K562 (cell line): ENCODE measurements around the gene JMJD1C. TPM values are rescaled to one million over a fixed set of nuclear protein-coding genes. Genes with fewer than 3 reads are reported as not detected.

Experiments used
- ATAC-seq: fragments of 200-7000 bp; cut with Tn5 transposase; 3 replicates; pipeline ENCODE4 v1.9.1; 2020; ENCODE audit warnings: moderate library complexity
- BruUV-seq: library from RNA; stranded (reverse); fragments of 400-500 nt; replicated peaks from 2 replicates; lab custom pipeline; 2021; lab: Mats Ljungman, UMichigan
- CTCF ChIA-PET: fragments of 300-600 bp; formaldehyde crosslinking; extraction: SDS; loops from one replicate; lab custom pipeline; 2021; ENCODE audit warnings: low intra/inter-chr PET ratio; lab: Yijun Ruan, JAX
- POLR2A ChIA-PET: fragments of 300-600, 350-650 bp; sonication (Branson Sonifier 250); formaldehyde crosslinking; extraction: SDS; loops from one replicate; lab custom pipeline; 2021; ENCODE audit warnings: antibody characterized with exemption, inconsistent platforms; lab: Yijun Ruan, JAX
- DNase-seq, 4 experiments: peaks; one replicate each; pipeline versions ENCODE4 v3.0.0 to v3.0.0-alpha.2; 2011 to 2018; ENCODE audit warnings: low spot score in 3 of 4, mixed read lengths in 3 of 4; ENCODE audit errors: extremely low read depth in 1 of 4
- FAIRE-seq: peaks from 2 replicates; lab custom pipeline; 2011; peaks lifted over from hg19 to GRCh38; lab: Jason Lieb, UNC
- H2AFZ ChIP-seq: 2 replicates; pipeline ENCODE4 v1.6.0; 2011; ENCODE audit warnings: low read depth, low read length, control low read depth, inconsistent platforms
- H3K27ac ChIP-seq: fragments of 200-600 bp; 3 replicates; pipeline ENCODE4 v1.8.0; 2011; ENCODE audit warnings: low read depth, mild to moderate bottlenecking, control low read depth, inconsistent platforms, low read length, moderate library complexity, mixed read lengths; ENCODE audit errors: extremely low read depth
- H3K27me3 ChIP-seq, 2 experiments: fragments of 300-600 bp in 1 of 2; 2 replicates in 1 of 2; 3 replicates in 1 of 2; pipeline versions ENCODE4 v1.6.0 to v1.8.0; 2011; ENCODE audit warnings: inconsistent platforms in 2 of 2, low read length in 2 of 2, mild to moderate bottlenecking in 1 of 2, mixed read lengths in 1 of 2, moderate library complexity in 1 of 2; ENCODE audit not compliant: control insufficient read depth in 2 of 2, insufficient read depth in 2 of 2
- H3K36me3 ChIP-seq: fragments of 300-600 bp; 3 replicates; pipeline ENCODE4 v1.8.0; 2011; ENCODE audit warnings: mild to moderate bottlenecking, low read length, inconsistent platforms; ENCODE audit not compliant: control insufficient read depth, insufficient read depth
- H3K4me1 ChIP-seq, 2 experiments: fragments of 200-600 bp in 1 of 2; replicated peaks in 1 of 2; 2 replicates in 1 of 2; 3 replicates in 1 of 2; pipeline versions ENCODE4 v1.5.1 to v1.8.0; 2011; ENCODE audit warnings: inconsistent platforms in 2 of 2, low read length in 2 of 2, mild to moderate bottlenecking in 1 of 2, mixed read lengths in 1 of 2, moderate library complexity in 1 of 2; ENCODE audit not compliant: control insufficient read depth in 2 of 2, insufficient read depth in 2 of 2
- H3K4me2 ChIP-seq: 2 replicates; pipeline ENCODE4 v1.6.1; 2011; ENCODE audit warnings: low read length, control low read depth, inconsistent platforms, mixed read lengths; ENCODE audit not compliant: insufficient read depth
- H3K4me3 ChIP-seq: fragments of 200-600 bp; sonication (generic), shearing (Covaris generic); 2 replicates; pipeline ENCODE4 v1.5.1; 2016; ENCODE audit warnings: control low read depth, inconsistent platforms
- H3K79me2 ChIP-seq: fragments of 200-600 bp; 3 replicates; pipeline ENCODE4 v1.8.0; 2011; ENCODE audit warnings: low read length, inconsistent platforms; ENCODE audit not compliant: control insufficient read depth, insufficient read depth
- H3K9ac ChIP-seq, 2 experiments: 2 replicates each; pipeline versions ENCODE4 v1.6.0 to v1.6.1; 2011; ENCODE audit warnings: low read depth in 2 of 2, low read length in 2 of 2, control low read depth in 1 of 2, inconsistent platforms in 1 of 2, mild to moderate bottlenecking in 1 of 2, mixed read lengths in 1 of 2; ENCODE audit not compliant: insufficient read depth in 1 of 2
- H3K9me1 ChIP-seq: one replicate; pipeline ENCODE4 v1.6.0; 2011; ENCODE audit warnings: inconsistent platforms, mild to moderate bottlenecking, low read length, moderate library complexity; ENCODE audit not compliant: control insufficient read depth, insufficient read depth
- H3K9me3 ChIP-seq: replicated peaks from 2 replicates; pipeline ENCODE4 v1.5.1; 2011; ENCODE audit warnings: low read depth, low read length, inconsistent platforms; ENCODE audit not compliant: control insufficient read depth, insufficient read depth
- H4K20me1 ChIP-seq: replicated peaks from 2 replicates; pipeline ENCODE4 v1.6.1; 2011; ENCODE audit warnings: low read length, inconsistent platforms, mixed read lengths; ENCODE audit not compliant: control insufficient read depth, insufficient read depth
- MIER1 ChIP-seq: fragments of 450-650 bp; IDR thresholded peaks from 2 replicates; pipeline ENCODE4 v1.6.1; 2016; ENCODE audit warnings: antibody characterized with exemption, mild to moderate bottlenecking, low read depth
- NELFE ChIP-seq: IDR thresholded peaks from 2 replicates; pipeline ENCODE4 v1.6.1; 2011; ENCODE audit warnings: mild to moderate bottlenecking; ENCODE audit not compliant: insufficient read depth, insufficient read length
- PRDM10 ChIP-seq: fragments of 450-650 bp; IDR thresholded peaks from 2 replicates; pipeline ENCODE4 v1.6.1; 2018; ENCODE audit not compliant: partially characterized antibody
- U2AF1 ChIP-seq: fragments of 200-400 bp; formaldehyde crosslinking; optimal IDR thresholded peaks from 2 replicates; pipeline ENCODE3; 2017; ENCODE audit warnings: mild to moderate bottlenecking, low read depth, low read length, moderate library complexity
- USF2 ChIP-seq: sonication (generic); formaldehyde crosslinking; IDR thresholded peaks from 2 replicates; pipeline ENCODE4 v1.5.0; 2020; ENCODE audit warnings: missing genetic modification reagents
- WGBS: fragments of 100-300 bp; shearing (Covaris generic); methylation state at CpG from one replicate; pipeline ENCODE4 v1.1.6; 2016; ENCODE audit warnings: low coverage, mixed read lengths; ENCODE audit not compliant: insufficient coverage; ENCODE audit errors: missing lambda C conversion rate; 5-methylcytosine and 5-hydroxymethylcytosine counted together
- in situ Hi-C: fragments of 300-500 bp; cut with MboI; formaldehyde crosslinking; loops from 4 replicates; pipeline ENCODE4 v1.15.0; 2018; ENCODE audit warnings: inconsistent platforms, mixed read lengths
- intact Hi-C: fragments of 100-400 bp; cut with micrococcal nuclease; formaldehyde crosslinking; loops from 2 replicates; pipeline ENCODE4 v1.14.2; 2022
- polyA plus RNA-seq, 8 experiments: library from polyadenylated mRNA; depleted of rRNA in 4 of 8; stranded (reverse) in 5 of 8; unstranded in 3 of 8; fragments of >200 nt; fragmentation: Nextera tagmentation in 2 of 8; fragmentation: Illumina TruSeq in 1 of 8; extraction: Ambion mirVana in 2 of 8; extraction: Trizol in 1 of 8; gene quantifications; 2 replicates each; pipeline versions ENCODE4 v1.2.1 to v1.2.3, GENCODE V29; 2011 to 2014; ENCODE audit warnings: inconsistent platforms in 1 of 8, missing spikeins in 1 of 8
- total RNA-seq, 7 experiments: library from RNA; depleted of rRNA in 6 of 7; stranded (reverse); fragments of >200 nt in 6 of 7; fragmentation: Illumina TruSeq in 2 of 7; extraction: Trizol in 2 of 7; gene quantifications; 2 replicates each; pipeline versions ENCODE4 v1.2.1 to v1.2.3, GENCODE V29; 2011 to 2021; ENCODE audit warnings: low replicate concordance in 1 of 7
- TF ChIP-seq, protein P1 (sequence below): fragments of 450-650 bp; conservative IDR thresholded peaks from 2 replicates; pipeline ENCODE4 v1.6.1; 2016; ENCODE audit warnings: missing genetic modification characterization, low read depth, mild to moderate bottlenecking, control low read depth, missing compliant biosample characterization
- TF ChIP-seq, protein P2 (sequence below): sonication (generic); formaldehyde crosslinking; IDR thresholded peaks from 2 replicates; pipeline ENCODE4 v1.8.0; 2022; ENCODE audit warnings: mild to moderate bottlenecking, low read depth, missing genetic modification reagents

The JMJD1C gene
- total and polyA plus RNA-seq, 9 of the 15 experiments (the other 6 are each of a cell fraction or from before 2014, with no cell fraction given), result 25.3 to 68.0 (median 47.2) TPM

- 96% methylated on average over 7 of the region's 7 CpGs for WGBS
- no peak overlapping the region for H3K9ac ChIP-seq
- POLR2A ChIA-PET, result interaction anchor here (1.0 to 2.3 kb wide), 2 partner anchors 10 to 552 kb away, joined by 4 to 8 read pairs; no protein-coding TSS in a partner anchor
- H4K20me1 ChIP-seq, result no peaks in the 10 kb centered on the region
- H3K27me3 ChIP-seq, result no peaks in the 10 kb centered on the region
- H2AFZ ChIP-seq, result no peak overlapping the region
- ATAC-seq, result no peak
- DNase-seq, result no peak
- no peak overlapping the region for H3K4me3 ChIP-seq
- no TSS peak for BruUV-seq
- H3K4me2 ChIP-seq, result no peak overlapping the region
- CTCF ChIA-PET, result interaction anchor here (1.2 to 4.7 kb wide), 2 partner anchors 554 to 602 kb away, joined by 3 to 63 read pairs; no protein-coding TSS in a partner anchor
- H3K27ac ChIP-seq, result no peak overlapping the region
- H3K36me3 ChIP-seq, result peaks cover 35% of the 10 kb centered on the region
- FAIRE-seq, result no peak
- TF ChIP-seq, protein P1, sequence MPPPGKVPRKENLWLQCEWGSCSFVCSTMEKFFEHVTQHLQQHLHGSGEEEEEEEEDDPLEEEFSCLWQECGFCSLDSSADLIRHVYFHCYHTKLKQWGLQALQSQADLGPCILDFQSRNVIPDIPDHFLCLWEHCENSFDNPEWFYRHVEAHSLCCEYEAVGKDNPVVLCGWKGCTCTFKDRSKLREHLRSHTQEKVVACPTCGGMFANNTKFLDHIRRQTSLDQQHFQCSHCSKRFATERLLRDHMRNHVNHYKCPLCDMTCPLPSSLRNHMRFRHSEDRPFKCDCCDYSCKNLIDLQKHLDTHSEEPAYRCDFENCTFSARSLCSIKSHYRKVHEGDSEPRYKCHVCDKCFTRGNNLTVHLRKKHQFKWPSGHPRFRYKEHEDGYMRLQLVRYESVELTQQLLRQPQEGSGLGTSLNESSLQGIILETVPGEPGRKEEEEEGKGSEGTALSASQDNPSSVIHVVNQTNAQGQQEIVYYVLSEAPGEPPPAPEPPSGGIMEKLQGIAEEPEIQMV, result no peak
- TF ChIP-seq PRDM10, result no peak
- no peak for TF ChIP-seq USF2 (CRISPR knock-in tag)
- no peak for TF ChIP-seq MIER1
- TF ChIP-seq, protein P2, sequence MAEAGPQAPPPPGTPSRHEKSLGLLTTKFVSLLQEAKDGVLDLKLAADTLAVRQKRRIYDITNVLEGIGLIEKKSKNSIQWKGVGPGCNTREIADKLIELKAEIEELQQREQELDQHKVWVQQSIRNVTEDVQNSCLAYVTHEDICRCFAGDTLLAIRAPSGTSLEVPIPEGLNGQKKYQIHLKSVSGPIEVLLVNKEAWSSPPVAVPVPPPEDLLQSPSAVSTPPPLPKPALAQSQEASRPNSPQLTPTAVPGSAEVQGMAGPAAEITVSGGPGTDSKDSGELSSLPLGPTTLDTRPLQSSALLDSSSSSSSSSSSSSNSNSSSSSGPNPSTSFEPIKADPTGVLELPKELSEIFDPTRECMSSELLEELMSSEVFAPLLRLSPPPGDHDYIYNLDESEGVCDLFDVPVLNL (CRISPR knock-in tag), result no peak
- no peak for TF ChIP-seq NELFE
- TF ChIP-seq U2AF1, result no peak
- H3K79me2 ChIP-seq, result no peaks in the 10 kb centered on the region
- intact Hi-C loops (loop anchor here (5.0 kb wide), 1 partner anchor 602 kb away; no protein-coding TSS in a partner anchor), in situ Hi-C loops (no loop called here)
- no peaks in the 10 kb centered on the region for H3K9me3 ChIP-seq
- H3K4me1 ChIP-seq, result no peaks in the 10 kb centered on the region
- no peaks in the 10 kb centered on the region for H3K9me1 ChIP-seq
These were observed 300.5 kb downstream of the JMJD1C start for GRCh38 chr10:63165249-63165648.
